ENCODE measurements around the gene NXPH4.

DNA sequence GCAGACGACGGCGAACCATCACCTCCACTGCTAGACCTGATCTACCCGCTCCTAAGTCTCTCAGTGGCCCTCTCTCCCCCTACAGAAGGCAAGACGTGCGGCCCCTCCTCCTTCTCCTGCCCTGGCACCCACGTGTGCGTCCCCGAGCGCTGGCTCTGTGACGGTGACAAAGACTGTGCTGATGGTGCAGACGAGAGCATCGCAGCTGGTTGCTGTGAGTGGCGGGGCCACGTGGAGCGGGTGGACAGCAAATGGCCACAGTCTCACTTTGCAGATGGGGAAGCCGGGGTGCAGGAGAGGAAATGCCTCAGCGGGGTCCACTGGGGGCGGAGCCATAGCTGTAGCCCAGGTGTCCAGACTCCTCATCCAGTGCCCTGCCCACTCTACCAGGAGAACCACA is 21.4 kb upstream of the NXPH4 start:
- TF ChIP-seq EZH2phosphoT487 (IDR thresholded peaks at IDR 0.05; ENCODE audit: borderline replicate concordance) = no peak
- TF ChIP-seq, protein P1, sequence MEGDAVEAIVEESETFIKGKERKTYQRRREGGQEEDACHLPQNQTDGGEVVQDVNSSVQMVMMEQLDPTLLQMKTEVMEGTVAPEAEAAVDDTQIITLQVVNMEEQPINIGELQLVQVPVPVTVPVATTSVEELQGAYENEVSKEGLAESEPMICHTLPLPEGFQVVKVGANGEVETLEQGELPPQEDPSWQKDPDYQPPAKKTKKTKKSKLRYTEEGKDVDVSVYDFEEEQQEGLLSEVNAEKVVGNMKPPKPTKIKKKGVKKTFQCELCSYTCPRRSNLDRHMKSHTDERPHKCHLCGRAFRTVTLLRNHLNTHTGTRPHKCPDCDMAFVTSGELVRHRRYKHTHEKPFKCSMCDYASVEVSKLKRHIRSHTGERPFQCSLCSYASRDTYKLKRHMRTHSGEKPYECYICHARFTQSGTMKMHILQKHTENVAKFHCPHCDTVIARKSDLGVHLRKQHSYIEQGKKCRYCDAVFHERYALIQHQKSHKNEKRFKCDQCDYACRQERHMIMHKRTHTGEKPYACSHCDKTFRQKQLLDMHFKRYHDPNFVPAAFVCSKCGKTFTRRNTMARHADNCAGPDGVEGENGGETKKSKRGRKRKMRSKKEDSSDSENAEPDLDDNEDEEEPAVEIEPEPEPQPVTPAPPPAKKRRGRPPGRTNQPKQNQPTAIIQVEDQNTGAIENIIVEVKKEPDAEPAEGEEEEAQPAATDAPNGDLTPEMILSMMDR (conservative IDR thresholded peaks at IDR 0.05; ENCODE audit: low read length) = no peak
